ENCODE data around the gene NDNF. TPM values are rescaled to one million over a fixed set of nuclear protein-coding genes. Genes with fewer than 3 reads are reported as not detected.

The NDNF gene
- polyA plus RNA-seq, 1 donor from 2014 or later: not detected

DNA sequence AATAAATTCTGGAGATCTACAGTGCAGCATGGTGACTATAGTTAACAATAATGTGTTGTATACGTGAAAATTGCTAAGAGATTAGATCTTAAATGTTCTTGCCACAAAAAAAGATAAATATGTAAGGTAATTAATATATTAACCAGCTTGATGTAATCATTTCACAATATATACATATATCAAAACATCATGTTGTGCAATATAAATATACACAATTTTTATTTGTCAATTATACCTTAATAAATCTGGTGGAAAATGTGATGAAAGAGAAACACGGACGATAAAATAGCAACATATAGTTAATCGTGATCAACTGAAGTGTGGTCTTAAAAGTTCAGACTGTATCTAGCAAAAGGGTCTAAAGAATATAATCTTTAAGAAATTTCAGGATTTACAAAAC lies 16.5 kb upstream of the NDNF start:
- no peak overlapping the region for H3K27ac Mint-ChIP-seq
- peaks cover 0 to 2% (median 0%) of the 10 kb centered on the region in 3 donors for H3K9me3 Mint-ChIP-seq
- no peaks in the 10 kb centered on the region for H3K4me1 Mint-ChIP-seq
- no peaks in the 10 kb centered on the region for H3K36me3 Mint-ChIP-seq
- H3K27me3 Mint-ChIP-seq: peaks cover 2% of the 10 kb centered on the region
- no peak overlapping the region for H3K4me3 Mint-ChIP-seq

GRCh38 chr4:121079376-121079775 lies 7.0 kb upstream of the NDNF start:
- H3K27me3 Mint-ChIP-seq: peaks cover 13% of the 10 kb centered on the region
- H3K9me3 Mint-ChIP-seq: peaks cover 0 to 5% (median 2%) of the 10 kb centered on the region in 3 donors
- H3K36me3 Mint-ChIP-seq: no peaks in the 10 kb centered on the region
- H3K4me3 Mint-ChIP-seq: no peak overlapping the region
- no peaks in the 10 kb centered on the region for H3K4me1 Mint-ChIP-seq
- H3K27ac Mint-ChIP-seq: no peak overlapping the region

DNA sequence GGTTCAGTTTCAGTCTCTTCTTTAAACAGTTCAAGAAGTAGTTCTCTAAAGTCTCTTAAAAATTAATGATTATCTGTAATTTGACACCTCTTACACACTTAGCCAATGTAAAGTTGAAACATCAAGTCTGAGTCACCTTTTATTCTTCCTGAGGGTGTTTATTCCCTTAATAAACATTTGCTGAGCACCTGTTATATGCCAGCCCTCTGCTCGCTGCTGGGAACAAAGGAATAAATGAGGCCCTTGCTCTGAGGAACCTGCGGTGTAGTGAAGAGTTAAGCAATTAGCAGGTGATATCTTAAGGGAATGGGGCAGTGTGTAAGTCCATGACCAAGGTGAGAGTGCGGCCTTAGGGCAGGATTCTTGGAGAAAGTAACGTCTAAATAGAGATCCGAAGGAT lies 5.2 kb upstream of the NDNF start:
- peaks cover 0 to 5% (median 5%) of the 10 kb centered on the region in 3 donors for H3K9me3 Mint-ChIP-seq
- no peak overlapping the region for H3K27ac Mint-ChIP-seq
- peaks cover 27% of the 10 kb centered on the region for H3K27me3 Mint-ChIP-seq
- H3K4me1 Mint-ChIP-seq: no peaks in the 10 kb centered on the region
- no peak overlapping the region for H3K4me3 Mint-ChIP-seq
- no peaks in the 10 kb centered on the region for H3K36me3 Mint-ChIP-seq

DNA sequence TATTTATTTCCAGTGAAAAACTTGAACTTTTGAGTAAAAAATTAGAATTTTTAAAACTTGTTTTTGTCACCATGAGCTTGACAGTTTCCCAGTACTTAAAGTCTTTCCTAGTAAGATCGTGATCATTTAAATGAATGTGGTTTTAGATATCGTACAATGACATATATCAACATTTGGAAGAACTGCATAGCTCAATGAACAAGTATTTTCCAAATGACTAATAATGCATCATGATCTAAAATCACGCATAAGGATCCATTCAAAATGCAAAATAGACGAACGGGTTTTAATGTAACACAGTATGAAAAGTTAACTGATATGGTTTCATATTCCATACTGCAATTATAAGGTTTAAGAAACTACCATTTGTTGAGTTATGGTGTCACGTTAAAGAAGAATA lies 4.1 kb upstream of the NDNF start:
- Mint-ChIP-seq H3K27me3 (peaks cover 30% of the 10 kb centered on the region), H3K4me1 (peaks cover 0 to 2% (median 0%) of the 10 kb centered on the region in 3 donors)

GRCh38 chr4:121073672-121074381 lies 1.5 kb upstream of the NDNF start:
- no peak overlapping the region for H3K27ac Mint-ChIP-seq
- H3K9me3 Mint-ChIP-seq: peaks cover 0 to 3% (median 3%) of the 10 kb centered on the region in 3 donors
- peaks cover 0 to 7% (median 2%) of the 10 kb centered on the region in 3 donors for H3K4me1 Mint-ChIP-seq
- peak overlapping the region in 1 of 4 donors; percentile 25 for H3K4me3 Mint-ChIP-seq
- no peaks in the 10 kb centered on the region for H3K36me3 Mint-ChIP-seq
- H3K27me3 Mint-ChIP-seq: peaks cover 51% of the 10 kb centered on the region

More for the DNA sequence above, 4.1 kb upstream of the NDNF start:
- Mint-ChIP-seq H3K4me3 (no peak overlapping the region), H3K36me3 (no peaks in the 10 kb centered on the region), H3K27ac (no peak overlapping the region), H3K9me3 (peaks cover 0 to 5% (median 3%) of the 10 kb centered on the region in 3 donors)

- Mint-ChIP-seq H3K9me3 (peaks cover 0 to 3% (median 3%) of the 10 kb centered on the region in 3 donors), H3K27me3 (peaks cover 55% of the 10 kb centered on the region), H3K4me1 (peaks cover 0 to 7% (median 2%) of the 10 kb centered on the region in 3 donors), H3K4me3 (peak overlapping the region in 3 of 4 donors; percentile 66 to 84 (median 67)), H3K27ac (no peak overlapping the region), H3K36me3 (no peaks in the 10 kb centered on the region)
These were observed 685 bp upstream of the NDNF start for GRCh38 chr4:121073004-121073435.

DNA sequence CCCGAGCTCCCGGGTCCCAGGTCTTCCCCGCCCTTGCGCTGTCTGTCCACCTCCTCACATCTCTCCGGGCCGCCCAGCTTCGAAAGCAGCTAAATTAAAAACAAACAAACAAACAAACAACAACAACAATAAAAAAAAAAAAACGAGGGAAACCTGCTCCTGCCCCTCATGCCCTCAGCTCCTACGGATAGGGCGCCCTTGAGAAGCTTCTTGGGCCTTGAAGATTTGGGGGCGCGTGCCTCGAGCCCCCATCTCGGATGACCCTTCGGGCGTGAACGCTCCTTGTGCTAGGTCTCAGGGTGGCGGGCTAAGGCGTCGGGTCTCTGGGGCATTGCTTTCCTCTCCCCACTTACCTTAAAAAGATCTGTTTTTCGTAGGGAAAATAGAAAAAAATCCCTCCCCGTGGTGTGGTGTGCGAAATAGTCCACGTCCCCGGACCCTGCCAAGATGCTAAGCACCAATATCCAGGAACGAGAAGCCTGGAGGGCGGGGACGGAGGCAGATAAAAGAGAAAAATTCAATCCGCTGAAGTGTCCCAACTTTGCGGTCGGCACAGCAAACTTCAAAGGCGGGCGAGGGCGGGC lies 603 bp downstream of the NDNF start:
- Mint-ChIP-seq H3K9me3 (peaks cover 0 to 3% (median 3%) of the 10 kb centered on the region in 3 donors), H3K27me3 (peaks cover 59% of the 10 kb centered on the region), H3K27ac (no peak overlapping the region), H3K36me3 (no peaks in the 10 kb centered on the region), H3K4me3 (peak overlapping the region in 3 of 4 donors; percentile 62 to 88 (median 85)), H3K4me1 (peaks cover 0 to 7% (median 2%) of the 10 kb centered on the region in 3 donors)

- peaks cover 59% of the 10 kb centered on the region for H3K27me3 Mint-ChIP-seq
- no peaks in the 10 kb centered on the region for H3K36me3 Mint-ChIP-seq
- no peak overlapping the region for H3K27ac Mint-ChIP-seq
- peak overlapping the region in 3 of 4 donors; percentile 46 to 88 (median 65) for H3K4me3 Mint-ChIP-seq
- H3K4me1 Mint-ChIP-seq: peaks cover 0 to 7% (median 2%) of the 10 kb centered on the region in 3 donors
- H3K9me3 Mint-ChIP-seq: peaks cover 0 to 3% (median 3%) of the 10 kb centered on the region in 3 donors
These were observed 1.4 kb downstream of the NDNF start for GRCh38 chr4:121070696-121071639.

DNA sequence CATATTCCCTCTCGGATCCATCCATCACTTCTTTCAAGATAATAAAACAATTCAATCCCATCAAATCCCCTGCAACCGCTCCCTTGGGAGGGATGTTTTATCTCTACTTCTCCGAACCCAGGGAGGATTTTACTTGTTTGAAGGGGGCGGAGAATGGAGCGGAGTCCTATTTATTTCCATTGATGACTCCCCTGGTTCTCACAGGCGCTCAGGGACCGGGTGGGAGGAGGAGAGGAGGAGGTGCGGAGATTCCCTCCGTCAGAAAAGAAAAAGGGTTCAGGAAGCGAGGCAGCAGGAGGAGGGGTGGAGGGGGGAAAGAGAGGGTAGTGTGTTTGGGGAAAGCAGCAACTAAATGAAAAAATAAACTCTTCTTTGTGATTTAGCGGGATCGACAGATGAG lies 2.1 kb downstream of the NDNF start:
- H3K27ac Mint-ChIP-seq: peak overlapping the region in 1 of 3 donors; percentile 1
- peaks cover 59% of the 10 kb centered on the region for H3K27me3 Mint-ChIP-seq
- H3K9me3 Mint-ChIP-seq: peaks cover 0 to 3% (median 3%) of the 10 kb centered on the region in 3 donors
- peaks cover 0 to 7% (median 2%) of the 10 kb centered on the region in 3 donors for H3K4me1 Mint-ChIP-seq
- no peaks in the 10 kb centered on the region for H3K36me3 Mint-ChIP-seq
- H3K4me3 Mint-ChIP-seq: peak overlapping the region in 2 of 4 donors; percentile 74 to 82

DNA sequence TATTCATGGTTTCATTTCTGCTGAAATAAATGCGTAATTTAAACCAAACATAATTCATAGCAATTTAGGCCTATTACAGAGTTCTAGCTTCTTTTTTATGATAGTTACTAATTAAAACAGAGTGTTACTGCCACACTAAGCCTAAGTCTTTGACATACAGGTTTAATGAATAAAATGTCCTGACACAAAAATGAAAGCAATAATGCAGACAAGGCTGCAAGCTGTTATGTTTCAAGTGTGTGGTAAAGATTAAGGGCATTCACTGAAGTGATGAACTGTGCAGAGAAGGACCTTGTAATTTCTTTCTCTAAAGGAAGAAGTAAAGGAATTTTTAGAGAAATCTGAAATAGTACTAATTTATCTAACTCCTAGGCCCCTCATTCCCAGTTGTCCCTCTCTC lies 2.9 kb downstream of the NDNF start:
- Mint-ChIP-seq H3K4me1 (peaks cover 0 to 7% (median 2%) of the 10 kb centered on the region in 3 donors), H3K36me3 (no peaks in the 10 kb centered on the region), H3K27ac (no peak overlapping the region), H3K27me3 (peaks cover 55% of the 10 kb centered on the region), H3K9me3 (peaks cover 0 to 3% (median 0%) of the 10 kb centered on the region in 3 donors), H3K4me3 (no peak overlapping the region)

GRCh38 chr4:121064482-121064881 lies 7.9 kb downstream of the NDNF start:
- no peaks in the 10 kb centered on the region for H3K36me3 Mint-ChIP-seq
- no peak overlapping the region for H3K27ac Mint-ChIP-seq
- peaks cover 18% of the 10 kb centered on the region for H3K27me3 Mint-ChIP-seq
- H3K9me3 Mint-ChIP-seq: no peaks in the 10 kb centered on the region
- no peak overlapping the region for H3K4me3 Mint-ChIP-seq
- peaks cover 0 to under 1% (median 0%) of the 10 kb centered on the region in 3 donors for H3K4me1 Mint-ChIP-seq

GRCh38 chr4:121062521-121062920 lies 9.8 kb downstream of the NDNF start:
- Mint-ChIP-seq H3K9me3 (peaks cover 0 to 2% (median 0%) of the 10 kb centered on the region in 3 donors), H3K27me3 (peaks cover 9% of the 10 kb centered on the region), H3K36me3 (no peaks in the 10 kb centered on the region), H3K27ac (no peak overlapping the region), H3K4me3 (no peak overlapping the region), H3K4me1 (no peaks in the 10 kb centered on the region)

DNA sequence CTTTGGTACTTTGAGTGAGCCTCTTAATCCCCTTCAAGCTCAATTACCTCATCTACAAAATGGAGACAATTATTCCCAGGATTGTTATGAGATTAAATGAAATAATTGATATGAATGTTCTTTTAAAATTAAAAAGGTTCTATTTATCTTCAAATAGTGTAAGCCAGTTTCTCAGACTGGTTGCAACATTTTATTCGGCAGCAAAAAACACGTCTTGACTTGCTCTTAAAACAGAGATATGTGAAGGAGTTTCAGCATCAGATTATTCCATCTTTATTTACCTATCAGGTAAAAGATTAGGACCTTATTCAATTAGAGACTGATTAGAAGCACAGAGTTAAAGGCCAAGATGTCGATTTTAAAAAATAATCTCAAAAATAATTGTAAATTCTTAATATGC lies 10.5 kb downstream of the NDNF start:
- Mint-ChIP-seq H3K27ac (no peak overlapping the region), H3K9me3 (peaks cover 0 to 2% (median 0%) of the 10 kb centered on the region in 3 donors), H3K4me1 (no peaks in the 10 kb centered on the region), H3K4me3 (no peak overlapping the region), H3K27me3 (peaks cover 13% of the 10 kb centered on the region), H3K36me3 (no peaks in the 10 kb centered on the region)

GRCh38 chr4:121061215-121061614 lies 11.1 kb downstream of the NDNF start:
- no peaks in the 10 kb centered on the region for H3K4me1 Mint-ChIP-seq
- H3K27ac Mint-ChIP-seq: no peak overlapping the region
- H3K36me3 Mint-ChIP-seq: no peaks in the 10 kb centered on the region
- peaks cover 0 to 2% (median 0%) of the 10 kb centered on the region in 3 donors for H3K9me3 Mint-ChIP-seq
- peaks cover 13% of the 10 kb centered on the region for H3K27me3 Mint-ChIP-seq
- H3K4me3 Mint-ChIP-seq: no peak overlapping the region

Data from IgD-negative memory B cell (primary cell).